Body of pancreas (tissue), 4 donors: Measurements from ENCODE around the gene LDLRAD3. TPM values are rescaled to one million over a fixed set of nuclear protein-coding genes. Genes with fewer than 3 reads are reported as not detected.

Experiments used
- ATAC-seq: fragments of 150-250 bp; one replicate; pipeline ENCODE4 v1.9.1; 2016
- DNase-seq, 4 donors: peaks; one replicate each; pipeline ENCODE4 v3.0.0-alpha.2; 2019
- H3K27ac ChIP-seq, 4 donors: fragments of 200-600 bp; sonication (generic); 1 replicate in 3 of 4; 2 replicates in 1 of 4; pipeline versions ENCODE4 v1.5.1 to v1.6.1; 2016 to 2019; ENCODE audit warnings: mild to moderate bottlenecking in 1 of 4, mixed read lengths in 1 of 4, moderate library complexity in 1 of 4
- H3K27me3 ChIP-seq, 2 donors: fragments of 200-600 bp; sonication (generic); one replicate each; pipeline ENCODE4 v1.6.0; 2016; ENCODE audit warnings: mild to moderate bottlenecking in 1 of 2
- H3K36me3 ChIP-seq, 2 donors: fragments of 200-600 bp; sonication (generic); replicated peaks in 1 of 2; 2 replicates each; pipeline ENCODE4 v1.5.1; 2016; ENCODE audit warnings: low read depth in 2 of 2; ENCODE audit not compliant: insufficient read depth in 1 of 2
- H3K4me1 ChIP-seq: fragments of 200-600 bp; sonication (generic); one replicate; pipeline ENCODE4 v1.6.0; 2016
- H3K4me3 ChIP-seq, 2 donors: fragments of 200-600 bp; sonication (generic); 1 replicate in 1 of 2; 2 replicates in 1 of 2; pipeline ENCODE4 v1.5.1; 2016 to 2019
- H3K9me3 ChIP-seq, 3 donors: fragments of 200-600 bp; sonication (generic); 1 replicate in 2 of 3; 2 replicates in 1 of 3; pipeline ENCODE4 v1.5.1; 2016
- POLR2A ChIP-seq, 3 donors: fragments of 450-650 bp; IDR thresholded peaks; one replicate each; pipeline ENCODE4 v1.6.1; 2016; ENCODE audit warnings: antibody characterized with exemption in 3 of 3, mild to moderate bottlenecking in 2 of 3
- WGBS, 2 donors: methylation state at CpG; one replicate each; pipeline ENCODE4 v1.1.5; 2017; 5-methylcytosine and 5-hydroxymethylcytosine counted together
- intact Hi-C: fragments of 100-400 bp; cut with DNase I; formaldehyde crosslinking; loops from one replicate; pipeline ENCODE4 v1.15.1; 2023
- total RNA-seq, 2 donors: library from RNA; depleted of rRNA; stranded (reverse); fragments of >200 nt; gene quantifications; one replicate each; pipeline ENCODE4 v1.1.0, GENCODE V29; 2016
- TF ChIP-seq, protein P1 (sequence below), 7 experiments: fragments of 450-650 bp in 4 of 7; fragments of 200-600 bp in 3 of 7; sonication (generic) in 3 of 7; IDR thresholded peaks; one replicate each; pipeline ENCODE4 v1.5.1; 2016 to 2019; ENCODE audit warnings: antibody characterized with exemption in 7 of 7

LDLRAD3 gene
- total RNA-seq, 2 donors from 2014 or later: 5.7 to 7.9 TPM

DNA sequence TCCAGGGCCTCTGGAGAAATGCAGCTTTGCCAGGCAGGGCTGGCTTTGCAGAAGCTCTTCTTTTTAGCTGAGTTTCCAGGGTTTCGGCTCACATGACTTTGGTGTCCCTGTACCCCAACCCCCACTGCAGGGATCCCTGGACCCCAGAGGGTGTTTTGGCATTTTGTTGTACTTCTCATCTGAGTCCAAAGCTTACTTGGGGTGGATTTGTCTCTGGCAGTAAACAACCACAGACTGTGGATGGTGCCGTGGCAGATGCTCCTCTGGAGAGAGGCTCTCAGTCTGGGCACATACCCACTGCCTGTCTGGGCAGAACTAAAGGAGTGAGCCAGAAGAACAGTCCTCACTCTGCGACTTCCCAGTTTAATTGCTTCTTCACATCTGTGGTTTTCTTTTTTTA, 295.8 kb downstream of the LDLRAD3 start:
- Histone ChIP-seq H3K4me3 (no peak overlapping the region), H3K36me3 (no peaks in the 10 kb centered on the region), H3K27me3 (no peaks in the 10 kb centered on the region), H3K27ac (no peak overlapping the region), H3K4me1 (no peaks in the 10 kb centered on the region), H3K9me3 (no peaks in the 10 kb centered on the region)
- 91 to 94% methylated on average over 3 of the region's 3 CpGs for WGBS, 2 donors
- TF ChIP-seq, protein P1, sequence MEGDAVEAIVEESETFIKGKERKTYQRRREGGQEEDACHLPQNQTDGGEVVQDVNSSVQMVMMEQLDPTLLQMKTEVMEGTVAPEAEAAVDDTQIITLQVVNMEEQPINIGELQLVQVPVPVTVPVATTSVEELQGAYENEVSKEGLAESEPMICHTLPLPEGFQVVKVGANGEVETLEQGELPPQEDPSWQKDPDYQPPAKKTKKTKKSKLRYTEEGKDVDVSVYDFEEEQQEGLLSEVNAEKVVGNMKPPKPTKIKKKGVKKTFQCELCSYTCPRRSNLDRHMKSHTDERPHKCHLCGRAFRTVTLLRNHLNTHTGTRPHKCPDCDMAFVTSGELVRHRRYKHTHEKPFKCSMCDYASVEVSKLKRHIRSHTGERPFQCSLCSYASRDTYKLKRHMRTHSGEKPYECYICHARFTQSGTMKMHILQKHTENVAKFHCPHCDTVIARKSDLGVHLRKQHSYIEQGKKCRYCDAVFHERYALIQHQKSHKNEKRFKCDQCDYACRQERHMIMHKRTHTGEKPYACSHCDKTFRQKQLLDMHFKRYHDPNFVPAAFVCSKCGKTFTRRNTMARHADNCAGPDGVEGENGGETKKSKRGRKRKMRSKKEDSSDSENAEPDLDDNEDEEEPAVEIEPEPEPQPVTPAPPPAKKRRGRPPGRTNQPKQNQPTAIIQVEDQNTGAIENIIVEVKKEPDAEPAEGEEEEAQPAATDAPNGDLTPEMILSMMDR (IDR thresholded peaks at IDR 0.05): no peak
- TF ChIP-seq POLR2A (IDR thresholded peaks at IDR 0.05): no peak
- intact Hi-C loops: no loop called here
- ATAC-seq (no peak), DNase-seq (no peak)

DNA sequence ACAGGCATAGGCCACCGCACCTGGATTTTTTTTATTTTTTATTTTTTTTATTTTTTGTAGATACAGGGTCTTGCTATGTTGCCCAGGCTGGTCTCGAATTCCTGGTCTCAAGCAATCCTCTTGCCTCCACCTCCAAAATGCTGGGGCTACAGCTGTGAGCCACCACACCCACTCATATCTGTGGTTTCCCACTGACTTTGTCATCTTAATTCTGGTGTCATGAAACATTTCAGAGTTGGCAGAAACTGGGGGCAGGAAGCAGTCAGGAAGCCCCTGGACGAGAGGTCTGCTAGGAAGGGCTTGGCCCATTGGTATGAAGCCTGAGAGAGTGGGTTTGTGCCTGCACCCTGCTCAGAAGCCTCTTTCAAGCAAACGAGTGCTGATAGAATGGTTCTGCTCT, 296.3 kb downstream of the LDLRAD3 start:
- TF ChIP-seq, protein P1 (IDR thresholded peaks at IDR 0.05): no peak
- TF ChIP-seq POLR2A (IDR thresholded peaks at IDR 0.05): no peak
- no peak for ATAC-seq
- WGBS, 2 donors: 72 to 80% methylated on average over 3 to 4 of the region's 4 CpGs
- Histone ChIP-seq H3K4me1 (no peaks in the 10 kb centered on the region), H3K4me3 (no peak overlapping the region), H3K36me3 (no peaks in the 10 kb centered on the region), H3K27me3 (no peaks in the 10 kb centered on the region), H3K27ac (no peak overlapping the region), H3K9me3 (no peaks in the 10 kb centered on the region)
- DNase-seq: no peak
- intact Hi-C loops: no loop called here

DNA sequence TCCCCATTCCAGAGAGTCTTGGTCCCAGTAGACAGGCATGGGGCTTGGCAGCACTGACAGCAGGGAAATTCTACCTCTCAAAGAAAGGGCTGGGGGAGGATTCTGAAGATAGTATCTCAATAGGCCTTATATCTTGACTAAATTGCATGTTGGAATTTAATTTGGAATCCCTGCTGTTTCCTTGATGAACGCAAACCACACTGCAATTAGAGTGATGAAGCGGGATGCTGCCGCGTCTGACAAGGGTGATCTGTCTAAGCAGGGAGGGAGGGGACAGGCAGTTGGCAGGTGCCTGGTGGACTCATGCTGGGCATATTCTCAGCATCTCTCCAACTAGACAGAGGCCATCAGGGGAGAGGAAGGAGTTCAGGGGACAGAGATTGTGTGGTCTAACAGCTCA, 296.9 kb downstream of the LDLRAD3 start:
- H3K27ac ChIP-seq: no peak overlapping the region
- DNase-seq (no peak), ATAC-seq (no peak)
- 92 to 98% methylated on average over 4 of the region's 4 CpGs for WGBS, 2 donors
- H3K36me3 ChIP-seq: no peaks in the 10 kb centered on the region
- no peaks in the 10 kb centered on the region for H3K4me1 ChIP-seq
- TF ChIP-seq, protein P1 (IDR thresholded peaks at IDR 0.05): no peak
- TF ChIP-seq POLR2A (IDR thresholded peaks at IDR 0.05): no peak
- no peak overlapping the region for H3K4me3 ChIP-seq
- intact Hi-C loops: no loop called here
- H3K9me3 ChIP-seq: no peaks in the 10 kb centered on the region
- no peaks in the 10 kb centered on the region for H3K27me3 ChIP-seq

DNA sequence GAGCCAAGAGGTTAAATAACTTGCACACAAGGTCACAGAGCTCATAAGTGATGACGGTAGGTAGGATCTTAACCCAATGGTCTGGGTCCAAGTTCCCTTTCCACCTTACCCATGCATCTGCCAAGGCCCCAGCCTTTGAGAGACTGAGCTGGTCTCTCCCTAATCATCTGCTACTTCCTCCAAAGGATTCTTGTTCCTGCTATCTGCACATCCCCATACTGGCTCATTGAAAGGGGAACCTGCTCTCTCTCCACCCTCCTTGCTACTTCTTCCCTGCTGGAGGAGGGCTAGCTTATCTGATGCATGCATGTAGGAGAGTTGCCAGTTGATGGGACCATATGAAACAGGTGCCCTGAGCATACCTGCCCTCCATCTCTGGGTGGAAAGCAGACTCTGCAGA, 297.6 kb downstream of the LDLRAD3 start:
- TF ChIP-seq, protein P1 (IDR thresholded peaks at IDR 0.05): no peak
- no peak for TF ChIP-seq POLR2A (IDR thresholded peaks at IDR 0.05)
- ATAC-seq (no peak), DNase-seq (no peak)
- Histone ChIP-seq H3K9me3 (no peaks in the 10 kb centered on the region), H3K4me1 (no peaks in the 10 kb centered on the region), H3K4me3 (no peak overlapping the region), H3K36me3 (no peaks in the 10 kb centered on the region), H3K27me3 (no peaks in the 10 kb centered on the region), H3K27ac (no peak overlapping the region)
- 39 to 50% methylated on average over 1 of the region's 1 CpG for WGBS, 2 donors
- intact Hi-C loops: no loop called here

DNA sequence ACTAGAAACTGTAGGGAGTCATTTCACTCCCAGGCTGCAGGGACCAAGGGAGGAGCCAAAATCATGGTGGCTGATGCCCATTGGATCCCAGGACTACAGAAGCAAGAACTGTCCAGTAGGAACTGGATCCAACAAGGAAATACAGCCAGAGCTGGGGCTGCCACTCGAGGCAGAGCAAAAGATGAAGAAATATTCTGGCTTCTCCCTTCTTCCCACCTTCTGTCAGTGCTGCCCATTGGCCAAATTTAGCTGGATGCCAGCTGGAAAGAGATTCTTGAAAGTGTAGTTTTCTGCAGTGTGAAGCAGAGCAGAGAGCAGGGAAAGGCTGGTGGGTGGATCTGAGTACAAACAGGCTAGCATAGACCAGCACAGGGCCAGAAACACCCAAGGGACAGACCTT, 299.8 kb downstream of the LDLRAD3 start:
- WGBS, 2 donors: 63 to 76% methylated on average over 1 of the region's 1 CpG
- Histone ChIP-seq H3K36me3 (no peaks in the 10 kb centered on the region), H3K4me3 (no peak overlapping the region), H3K27ac (no peak overlapping the region), H3K4me1 (no peaks in the 10 kb centered on the region), H3K27me3 (no peaks in the 10 kb centered on the region), H3K9me3 (no peaks in the 10 kb centered on the region)
- DNase-seq (no peak), ATAC-seq (no peak)
- TF ChIP-seq, protein P1 (IDR thresholded peaks at IDR 0.05): no peak
- TF ChIP-seq POLR2A (IDR thresholded peaks at IDR 0.05): no peak
- intact Hi-C loops: no loop called here
